Neural progenitor cell (in vitro differentiated cells): Measurements from ENCODE around the gene GPX3. TPM values are rescaled to one million over a fixed set of nuclear protein-coding genes. Genes with fewer than 3 reads are reported as not detected.

ENCODE experiments used
- DNase-seq: peaks from one replicate; pipeline ENCODE4 v3.0.0-alpha.2; 2016; ENCODE audit warnings: low spot score
- H2AFZ ChIP-seq: fragments of 200-600 bp; sonication (generic); replicated peaks from 2 replicates; pipeline ENCODE4 v1.6.1; 2016; ENCODE audit warnings: antibody characterized with exemption
- H3F3A ChIP-seq: fragments of 200-600 bp; sonication (generic); 2 replicates; pipeline ENCODE4 v1.6.1; 2016; ENCODE audit warnings: antibody characterized with exemption, low read depth
- H3K27ac ChIP-seq: fragments of 200-600 bp; sonication (generic); 2 replicates; pipeline ENCODE4 v1.5.1; 2016; ENCODE audit warnings: mild to moderate bottlenecking
- H3K27me3 ChIP-seq: fragments of 200-600 bp; sonication (generic); 2 replicates; pipeline ENCODE4 v1.6.1; 2016; ENCODE audit warnings: mild to moderate bottlenecking, moderate library complexity
- H3K36me3 ChIP-seq: fragments of 200-600 bp; sonication (generic); 2 replicates; pipeline ENCODE4 v1.5.1; 2016
- H3K4me1 ChIP-seq: fragments of 200-600 bp; sonication (generic); 2 replicates; pipeline ENCODE4 v1.6.1; 2016; ENCODE audit warnings: mixed run types
- H3K4me2 ChIP-seq: fragments of 200-600 bp; sonication (generic); 2 replicates; pipeline ENCODE4 v1.6.1; 2016
- H3K4me3 ChIP-seq: fragments of 200-600 bp; sonication (generic); 2 replicates; pipeline ENCODE4 v1.5.1; 2016
- H3K79me2 ChIP-seq: fragments of 200-600 bp; sonication (generic); 2 replicates; pipeline ENCODE4 v1.6.1; 2016; ENCODE audit warnings: low read depth
- H3K9ac ChIP-seq: fragments of 200-600 bp; sonication (generic); 2 replicates; pipeline ENCODE4 v1.6.1; 2016
- H3K9me3 ChIP-seq: fragments of 200-600 bp; sonication (generic); 2 replicates; pipeline ENCODE4 v1.5.1; 2016; ENCODE audit warnings: low read depth
- H4K20me1 ChIP-seq: fragments of 200-600 bp; sonication (generic); 2 replicates; pipeline ENCODE4 v1.6.1; 2016; ENCODE audit warnings: low read depth
- H3K27ac Mint-ChIP-seq: 3 replicates; pipeline ENCODE4 v1.8.0; 2021; ENCODE audit warnings: mixed read lengths
- H3K27me3 Mint-ChIP-seq: 2 replicates; pipeline ENCODE4 v1.8.0; 2022; ENCODE audit warnings: low read depth, mild to moderate bottlenecking, inconsistent platforms, moderate library complexity, mixed read lengths; ENCODE audit not compliant: insufficient read depth
- H3K36me3 Mint-ChIP-seq: 3 replicates; pipeline ENCODE4 v1.8.0; 2021; ENCODE audit warnings: mixed read lengths
- H3K4me1 Mint-ChIP-seq: 3 replicates; pipeline ENCODE4 v1.8.0; 2021; ENCODE audit warnings: mixed read lengths
- H3K4me3 Mint-ChIP-seq: 3 replicates; pipeline ENCODE4 v1.8.0; 2021; ENCODE audit warnings: mild to moderate bottlenecking, moderate library complexity, mixed read lengths
- H3K9me3 Mint-ChIP-seq: 3 replicates; pipeline ENCODE4 v1.8.0; 2020; ENCODE audit warnings: mixed read lengths
- EZH2 ChIP-seq: fragments of 200-600 bp; sonication (generic); IDR thresholded peaks from 2 replicates; pipeline ENCODE4 v1.6.1; 2017; ENCODE audit warnings: antibody characterized with exemption, mild to moderate bottlenecking, moderate library complexity
- EZH2phosphoT487 ChIP-seq: fragments of 200-600 bp; sonication (generic); IDR thresholded peaks from 2 replicates; pipeline ENCODE4 v1.6.1; 2017; ENCODE audit warnings: antibody characterized with exemption
- total RNA-seq: library from RNA; depleted of rRNA; stranded (reverse); fragments of >200 nt; gene quantifications from 2 replicates; pipeline ENCODE4 v1.2.3, GENCODE V29; 2015; ENCODE audit warnings: low replicate concordance
- TF ChIP-seq, protein P1 (sequence below): fragments of 200-600 bp; sonication (generic); IDR thresholded peaks from 2 replicates; pipeline ENCODE4 v1.5.1; 2017; ENCODE audit warnings: antibody characterized with exemption, mild to moderate bottlenecking

GPX3 gene
- total RNA-seq, 1 donor from 2014 or later: 17.9 TPM

DNA sequence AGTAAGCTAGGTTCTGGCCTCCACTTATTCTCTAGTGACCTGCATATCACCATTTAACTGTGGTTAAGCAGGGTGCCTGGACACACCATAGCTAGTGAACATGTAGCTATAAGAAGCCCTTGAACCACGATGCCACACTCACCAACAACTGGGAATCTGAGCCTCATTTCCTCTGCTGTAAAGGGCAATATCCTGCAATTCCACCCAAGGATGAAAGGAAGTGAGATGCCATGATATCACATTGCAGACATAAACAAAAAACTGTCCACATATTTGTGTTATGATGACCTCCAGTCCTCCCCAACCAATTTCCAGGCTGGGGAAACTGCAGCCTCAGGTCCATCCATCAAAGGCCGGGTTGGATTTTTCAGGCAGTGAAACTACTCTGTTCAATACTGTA, 50.1 kb downstream of the GPX3 start:
- H3K4me3 Mint-ChIP-seq: no peak overlapping the region
- H3K27me3 Mint-ChIP-seq: no peaks in the 10 kb centered on the region
- Histone ChIP-seq H3F3A (no peaks in the 10 kb centered on the region), H3K4me2 (no peak overlapping the region), H3K27me3 (no peaks in the 10 kb centered on the region), H3K9me3 (no peaks in the 10 kb centered on the region), H3K27ac (no peak overlapping the region), H3K9ac (no peak overlapping the region), H3K36me3 (no peaks in the 10 kb centered on the region), H4K20me1 (peaks cover 44% of the 10 kb centered on the region), H3K79me2 (peaks cover 18% of the 10 kb centered on the region), H2AFZ (no peak overlapping the region), H3K4me1 (no peaks in the 10 kb centered on the region), H3K4me3 (no peak overlapping the region)
- no peak overlapping the region for H3K27ac Mint-ChIP-seq
- TF ChIP-seq, protein P1, sequence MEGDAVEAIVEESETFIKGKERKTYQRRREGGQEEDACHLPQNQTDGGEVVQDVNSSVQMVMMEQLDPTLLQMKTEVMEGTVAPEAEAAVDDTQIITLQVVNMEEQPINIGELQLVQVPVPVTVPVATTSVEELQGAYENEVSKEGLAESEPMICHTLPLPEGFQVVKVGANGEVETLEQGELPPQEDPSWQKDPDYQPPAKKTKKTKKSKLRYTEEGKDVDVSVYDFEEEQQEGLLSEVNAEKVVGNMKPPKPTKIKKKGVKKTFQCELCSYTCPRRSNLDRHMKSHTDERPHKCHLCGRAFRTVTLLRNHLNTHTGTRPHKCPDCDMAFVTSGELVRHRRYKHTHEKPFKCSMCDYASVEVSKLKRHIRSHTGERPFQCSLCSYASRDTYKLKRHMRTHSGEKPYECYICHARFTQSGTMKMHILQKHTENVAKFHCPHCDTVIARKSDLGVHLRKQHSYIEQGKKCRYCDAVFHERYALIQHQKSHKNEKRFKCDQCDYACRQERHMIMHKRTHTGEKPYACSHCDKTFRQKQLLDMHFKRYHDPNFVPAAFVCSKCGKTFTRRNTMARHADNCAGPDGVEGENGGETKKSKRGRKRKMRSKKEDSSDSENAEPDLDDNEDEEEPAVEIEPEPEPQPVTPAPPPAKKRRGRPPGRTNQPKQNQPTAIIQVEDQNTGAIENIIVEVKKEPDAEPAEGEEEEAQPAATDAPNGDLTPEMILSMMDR: no peak
- TF ChIP-seq EZH2 (no peak), EZH2phosphoT487 (no peak)
- H3K36me3 Mint-ChIP-seq: peaks cover 2% of the 10 kb centered on the region
- no peak for DNase-seq
- H3K9me3 Mint-ChIP-seq: peaks cover 2% of the 10 kb centered on the region
- H3K4me1 Mint-ChIP-seq: peaks cover 10% of the 10 kb centered on the region

DNA sequence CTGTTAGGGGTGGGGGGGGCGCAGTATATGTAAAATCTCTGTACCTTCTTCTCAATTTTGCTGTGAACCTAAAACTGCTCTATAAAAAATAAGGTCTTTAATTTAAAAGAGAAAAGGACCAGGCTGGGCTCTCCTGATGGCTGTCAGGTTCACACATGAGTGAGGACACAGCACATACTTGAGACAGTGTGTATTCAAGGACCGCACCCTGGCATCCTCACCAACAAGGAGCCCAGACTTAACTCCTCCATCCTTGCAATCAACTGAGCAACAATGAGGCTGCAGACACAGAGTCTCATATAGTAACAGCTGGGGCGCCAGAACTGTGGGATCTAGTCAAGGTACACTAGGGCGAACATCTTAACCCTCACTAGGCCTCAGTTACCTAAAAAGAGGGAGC, 50.6 kb downstream of the GPX3 start:
- Histone ChIP-seq H3K79me2 (peaks cover 13% of the 10 kb centered on the region), H3K4me1 (no peaks in the 10 kb centered on the region), H3K4me3 (no peak overlapping the region), H3K27ac (no peak overlapping the region), H3K9me3 (no peaks in the 10 kb centered on the region), H3K9ac (no peak overlapping the region), H3K27me3 (no peaks in the 10 kb centered on the region), H3K4me2 (no peak overlapping the region), H3K36me3 (no peaks in the 10 kb centered on the region), H4K20me1 (peaks cover 44% of the 10 kb centered on the region), H3F3A (no peaks in the 10 kb centered on the region), H2AFZ (no peak overlapping the region)
- H3K9me3 Mint-ChIP-seq: peaks cover 2% of the 10 kb centered on the region
- TF ChIP-seq, protein P1: no peak
- no peak for TF ChIP-seq EZH2phosphoT487
- TF ChIP-seq EZH2: no peak
- no peaks in the 10 kb centered on the region for H3K27me3 Mint-ChIP-seq
- H3K27ac Mint-ChIP-seq: no peak overlapping the region
- peaks cover 2% of the 10 kb centered on the region for H3K36me3 Mint-ChIP-seq
- DNase-seq: no peak
- no peak overlapping the region for H3K4me3 Mint-ChIP-seq
- H3K4me1 Mint-ChIP-seq: peaks cover 8% of the 10 kb centered on the region

DNA sequence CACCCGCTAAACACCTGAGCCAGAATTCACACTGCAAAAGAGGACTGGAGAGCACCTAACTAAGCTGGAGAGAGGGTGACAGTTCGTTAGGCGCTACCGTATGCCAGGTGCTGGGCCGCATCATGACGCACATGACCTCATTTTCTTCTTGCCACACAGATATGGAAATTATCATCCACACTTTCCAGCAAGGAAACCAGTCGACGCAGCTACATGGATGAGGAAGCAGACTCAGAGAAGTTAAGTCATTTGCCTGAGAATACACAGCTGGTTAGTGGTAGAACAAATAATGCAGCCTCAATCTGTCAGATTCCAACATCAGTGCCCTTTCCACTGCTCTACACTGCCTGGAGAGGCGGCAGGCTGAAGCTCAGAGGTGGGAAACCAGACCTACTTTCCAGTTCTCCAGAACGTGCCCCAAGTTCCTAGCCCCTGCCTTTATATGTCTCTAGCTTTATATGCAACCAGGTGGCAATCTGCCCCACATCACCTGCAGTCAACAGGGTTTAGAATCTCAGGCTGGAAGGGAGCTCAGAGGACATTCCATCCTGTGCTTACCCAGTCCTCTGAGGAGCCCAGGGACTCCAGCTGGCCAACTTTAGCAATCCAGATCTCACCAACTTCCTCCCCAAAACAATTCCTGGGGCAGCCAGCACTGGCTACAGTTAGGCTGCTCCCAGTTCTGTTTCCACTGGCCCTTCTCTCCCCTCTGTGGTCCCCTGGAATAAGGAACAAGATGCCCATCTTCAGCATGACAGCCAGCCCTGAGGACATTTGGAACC, 51.6 kb downstream of the GPX3 start:
- Histone ChIP-seq H2AFZ (no peak overlapping the region), H3K27me3 (no peaks in the 10 kb centered on the region), H3K4me1 (no peaks in the 10 kb centered on the region), H3K9me3 (no peaks in the 10 kb centered on the region), H3F3A (no peaks in the 10 kb centered on the region), H3K4me3 (no peak overlapping the region), H3K79me2 (peaks cover 12% of the 10 kb centered on the region), H4K20me1 (peaks cover 37% of the 10 kb centered on the region), H3K4me2 (no peak overlapping the region), H3K9ac (no peak overlapping the region), H3K36me3 (no peaks in the 10 kb centered on the region), H3K27ac (no peak overlapping the region)
- DNase-seq: no peak
- peaks cover 2% of the 10 kb centered on the region for H3K9me3 Mint-ChIP-seq
- H3K4me1 Mint-ChIP-seq: peaks cover 3% of the 10 kb centered on the region
- H3K4me3 Mint-ChIP-seq: no peak overlapping the region
- H3K27me3 Mint-ChIP-seq: no peaks in the 10 kb centered on the region
- TF ChIP-seq, protein P1: no peak
- no peak for TF ChIP-seq EZH2phosphoT487
- TF ChIP-seq EZH2: no peak
- H3K36me3 Mint-ChIP-seq: peaks cover 2% of the 10 kb centered on the region
- no peak overlapping the region for H3K27ac Mint-ChIP-seq
